Activated CD8-positive, alpha-beta memory T cell treated with anti-CD3 and anti-CD28 coated beads, Interleukin-2, amount 50 U/mL, for 1 hour (primary cell): Measurements from ENCODE around the gene UBAC2.
"Not testable (repeated sequence)": the region's sequence is repeated elsewhere in the genome, so short reads cannot be mapped to it uniquely, and the experiment has no call there.

Source experiments
- DNase-seq: peaks from one replicate; pipeline ENCODE4 v3.0.0-alpha.2; 2020; ENCODE audit errors: extremely low read depth

Gene UBAC2

GRCh38 chr13:99185606-99186005 lies 15.0 kb upstream of the UBAC2 start:
- no peak for DNase-seq

- DNase-seq: no peak
Measured at GRCh38 chr13:99190147-99190985, 10.3 kb upstream of the UBAC2 start.

GRCh38 chr13:99191336-99191899 lies 9.2 kb upstream of the UBAC2 start:
- no peak for DNase-seq

- DNase-seq: no peak
Measured at GRCh38 chr13:99191900-99192399, 8.7 kb upstream of the UBAC2 start.

GRCh38 chr13:99192480-99192879 lies 8.2 kb upstream of the UBAC2 start:
- DNase-seq: no peak

- DNase-seq: no peak
Measured at GRCh38 chr13:99193152-99193551, 7.5 kb upstream of the UBAC2 start.

- no peak for DNase-seq
Measured at GRCh38 chr13:99196466-99197116, 4.1 kb upstream of the UBAC2 start.

- DNase-seq: no peak
Measured at GRCh38 chr13:99197117-99197651, 3.5 kb upstream of the UBAC2 start.

GRCh38 chr13:99199541-99200431 lies 868 bp upstream of the UBAC2 start:
- no peak for DNase-seq

- no peak for DNase-seq
Measured at GRCh38 chr13:99203601-99204579, 3.2 kb downstream of the UBAC2 start.

GRCh38 chr13:99205621-99206220 lies 5.1 kb downstream of the UBAC2 start:
- no peak for DNase-seq

- no peak for DNase-seq
Measured at GRCh38 chr13:99206226-99206625, 5.6 kb downstream of the UBAC2 start.

- DNase-seq: no peak
Measured at GRCh38 chr13:99206873-99207272, 6.2 kb downstream of the UBAC2 start.

GRCh38 chr13:99207511-99207910 lies 6.9 kb downstream of the UBAC2 start:
- DNase-seq: no peak

- DNase-seq: no peak
Measured at GRCh38 chr13:99208185-99208584, 7.5 kb downstream of the UBAC2 start.

- DNase-seq: no peak
Measured at GRCh38 chr13:99208845-99209527, 8.3 kb downstream of the UBAC2 start.

GRCh38 chr13:99210627-99211026 lies 10.0 kb downstream of the UBAC2 start:
- not testable (repeated sequence) for DNase-seq

- no peak for DNase-seq
Measured at GRCh38 chr13:99211421-99212035, 10.9 kb downstream of the UBAC2 start.

- no peak for DNase-seq
Measured at GRCh38 chr13:99214232-99214631, 13.6 kb downstream of the UBAC2 start.
